HCT116 (cell line): ENCODE results near the gene SUSD4. TPM values are rescaled to one million over a fixed set of nuclear protein-coding genes. Genes with fewer than 3 reads are reported as not detected.

Source experiments
- ATAC-seq: fragments of 200-7000 bp; cut with Tn5 transposase; 2 replicates; pipeline ENCODE4 v1.9.1; 2020; ENCODE audit warnings: mild to moderate bottlenecking, moderate library complexity
- BruUV-seq: library from RNA; stranded (reverse); fragments of 400-500 nt; replicated peaks from 2 replicates; lab custom pipeline; 2021; lab: Mats Ljungman, UMichigan
- CTCF ChIA-PET: fragments of 300-600 bp; sonication (Branson Sonifier 250); formaldehyde crosslinking; loops from one replicate; lab custom pipeline; 2021; ENCODE audit warnings: antibody characterized with exemption; lab: Charles Lee
- POLR2A ChIA-PET: fragments of 300-600, 350-600 bp; sonication (Branson Sonifier 250); formaldehyde crosslinking; loops from one replicate; lab custom pipeline; 2021; ENCODE audit warnings: antibody characterized with exemption; lab: Charles Lee
- RAD21 ChIA-PET, 2 experiments: fragments of 300-600 bp; sonication (Branson Sonifier 250); formaldehyde crosslinking; loops; one replicate each; lab custom pipeline; 2023; ENCODE audit warnings: low total read pairs in 2 of 2; ENCODE audit not compliant: uncharacterized antibody in 2 of 2, unreplicated experiment in 2 of 2, low non-redundant PET in 1 of 2; lab: Charles Lee
- DNase-seq: peaks from one replicate; pipeline ENCODE4 v3.0.0-alpha.2; 2010; ENCODE audit warnings: low read depth, low spot score
- H2AFZ ChIP-seq: fragments of 200-600 bp; shearing (Covaris generic), sonication (generic); 2 replicates; pipeline ENCODE4 v1.6.1; 2017; ENCODE audit warnings: low read depth, mixed run types, mixed read lengths, antibody characterized with exemption, low read length; ENCODE audit not compliant: poor library complexity, severe bottlenecking
- H3K27ac ChIP-seq: 2 replicates; pipeline ENCODE4 v1.5.1; 2012; ENCODE audit warnings: low read depth, low read length
- H3K27me3 ChIP-seq: fragments of 200-600 bp; sonication (generic); 2 replicates; pipeline ENCODE4 v1.6.1; 2016; ENCODE audit warnings: mixed run types, low read length, mixed read lengths; ENCODE audit not compliant: insufficient read depth
- H3K36me3 ChIP-seq, 2 experiments: fragments of 200-500 bp in 1 of 2; fragments of 200-600 bp in 1 of 2; sonication (Bioruptor generic) in 1 of 2; sonication (generic) in 1 of 2; 2 replicates each; pipeline versions ENCODE4 v1.5.1 to v1.6.1; 2014 to 2016; ENCODE audit warnings: low read length in 2 of 2, inconsistent platforms in 1 of 2, mixed read lengths in 1 of 2, mixed run types in 1 of 2; ENCODE audit not compliant: insufficient read depth in 2 of 2, control insufficient read depth in 1 of 2
- H3K4me1 ChIP-seq, 2 experiments: fragments of 200-600 bp in 1 of 2; sonication (generic) in 1 of 2; 2 replicates each; pipeline versions ENCODE4 v1.5.1 to v1.6.1; 2012 to 2017; ENCODE audit warnings: low read length in 2 of 2, inconsistent platforms in 1 of 2, mild to moderate bottlenecking in 1 of 2, mixed read lengths in 1 of 2, mixed run types in 1 of 2, moderate library complexity in 1 of 2; ENCODE audit not compliant: insufficient read depth in 2 of 2, control insufficient read depth in 1 of 2
- H3K4me2 ChIP-seq: fragments of 200-600 bp; sonication (generic); 2 replicates; pipeline ENCODE4 v1.6.1; 2017; ENCODE audit warnings: mixed run types, low read length, mixed read lengths
- H3K4me3 ChIP-seq, 2 experiments: fragments of 200-600 bp in 1 of 2; sonication (generic) in 1 of 2; replicated peaks in 1 of 2; 2 replicates each; pipeline ENCODE4 v1.5.1; 2011 to 2016; ENCODE audit warnings: low read length in 2 of 2, control low read depth in 1 of 2, low read depth in 1 of 2, mild to moderate bottlenecking in 1 of 2, mixed read lengths in 1 of 2, mixed run types in 1 of 2
- H3K79me2 ChIP-seq: fragments of 200-600 bp; sonication (generic); 2 replicates; pipeline ENCODE4 v1.6.1; 2017; ENCODE audit warnings: mild to moderate bottlenecking, mixed run types, low read length, moderate library complexity, mixed read lengths; ENCODE audit not compliant: insufficient read depth
- H3K9ac ChIP-seq: fragments of 200-600 bp; sonication (generic); 2 replicates; pipeline ENCODE4 v1.6.1; 2016; ENCODE audit warnings: low read length, mixed read lengths
- H3K9me2 ChIP-seq: fragments of 200-600 bp; sonication (generic), shearing (Covaris generic); 2 replicates; pipeline ENCODE4 v1.6.1; 2017; ENCODE audit warnings: mixed run types, mild to moderate bottlenecking, moderate library complexity; ENCODE audit not compliant: insufficient read depth
- H3K9me3 ChIP-seq, 2 experiments: fragments of 200-500 bp in 1 of 2; fragments of 200-600 bp in 1 of 2; sonication (Bioruptor generic) in 1 of 2; sonication (generic) in 1 of 2; 2 replicates each; pipeline ENCODE4 v1.6.1; 2014 to 2017; ENCODE audit warnings: low read length in 2 of 2, mixed read lengths in 2 of 2, inconsistent platforms in 1 of 2, low read depth in 1 of 2, mild to moderate bottlenecking in 1 of 2, mixed run types in 1 of 2, moderate library complexity in 1 of 2; ENCODE audit not compliant: control insufficient read depth in 1 of 2, insufficient read depth in 1 of 2
- H4K20me1 ChIP-seq: fragments of 200-600 bp; sonication (generic), shearing (Covaris generic); 2 replicates; pipeline ENCODE4 v1.6.1; 2017; ENCODE audit warnings: mixed run types, mild to moderate bottlenecking, moderate library complexity; ENCODE audit not compliant: insufficient read depth
- CBX3 ChIP-seq: IDR thresholded peaks from 2 replicates; pipeline ENCODE4 v1.6.1; 2012; ENCODE audit warnings: low read depth
- FOSL1 ChIP-seq: IDR thresholded peaks from 2 replicates; pipeline ENCODE4 v1.6.1; 2012; ENCODE audit warnings: low read depth
- JUND ChIP-seq: IDR thresholded peaks from 2 replicates; pipeline ENCODE4 v1.6.1; 2012
- POLR2AphosphoS5 ChIP-seq: IDR thresholded peaks from 2 replicates; pipeline ENCODE4 v1.6.1; 2011; ENCODE audit warnings: mild to moderate bottlenecking, low read depth, low read length, moderate library complexity
- RAD21 ChIP-seq: IDR thresholded peaks from 2 replicates; pipeline ENCODE4 v1.6.1; 2012; ENCODE audit warnings: low read depth, mild to moderate bottlenecking
- SP1 ChIP-seq: IDR thresholded peaks from 2 replicates; pipeline ENCODE4 v1.6.1; 2012; ENCODE audit warnings: low read depth
- YY1 ChIP-seq: IDR thresholded peaks from 2 replicates; pipeline ENCODE4 v1.6.1; 2011; ENCODE audit warnings: low read length, low read depth, moderate library complexity, mild to moderate bottlenecking; ENCODE audit not compliant: insufficient replicate concordance; ENCODE audit errors: extremely low read depth
- intact Hi-C: fragments of 100-400 bp; cut with micrococcal nuclease; formaldehyde crosslinking; loops from 2 replicates; pipeline ENCODE4 v1.10.0; 2022
- total RNA-seq: library from RNA; stranded (reverse); gene quantifications from one replicate; pipeline ENCODE4 v1.2.1, GENCODE V29; 2021; ENCODE audit not compliant: unreplicated experiment
- TF ChIP-seq, protein P1 (sequence below): IDR thresholded peaks from 2 replicates; pipeline ENCODE4 v1.6.1; 2012; ENCODE audit warnings: low read depth

The SUSD4 gene
- total RNA-seq, 1 experiment from 2014 or later, result 0.59 TPM

DNA sequence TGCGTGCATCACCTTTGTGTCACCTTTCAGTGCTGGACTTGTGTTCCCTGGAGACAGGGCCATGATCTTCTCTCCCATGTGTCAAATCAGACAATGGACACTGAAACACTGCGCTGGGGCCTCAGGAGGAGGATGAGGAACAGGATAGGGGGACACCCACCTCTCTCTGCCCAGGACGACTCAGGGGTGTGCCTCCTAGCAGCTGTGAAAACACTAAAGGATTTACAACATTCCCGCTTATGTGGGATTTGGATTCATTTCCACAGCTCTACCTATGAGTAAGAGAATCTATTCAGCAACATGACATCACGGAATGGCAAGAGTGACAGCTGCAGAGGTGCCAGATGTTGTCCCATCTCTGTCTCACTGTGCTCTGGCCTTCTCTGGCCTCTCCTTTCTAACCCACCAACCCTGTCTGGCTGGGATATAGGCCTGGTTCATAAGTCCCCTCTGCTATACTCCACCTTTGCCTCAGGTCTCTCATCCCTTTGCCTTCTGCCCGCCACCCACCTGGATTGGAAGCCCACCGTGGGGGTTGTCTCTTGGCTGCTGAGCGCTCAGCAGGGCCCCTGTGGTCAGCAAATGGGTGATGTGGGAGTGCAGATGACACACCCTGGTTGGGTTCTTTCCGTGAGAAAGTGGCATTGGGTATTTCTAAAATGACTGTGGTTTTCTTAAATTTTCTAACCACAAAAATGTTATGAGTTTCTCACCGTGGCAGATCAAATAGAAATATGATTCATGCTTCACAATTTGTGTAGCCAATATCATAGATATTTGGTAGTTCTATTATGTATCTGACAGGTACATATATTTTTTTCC is 173.9 kb downstream of the SUSD4 start:
- DNase-seq (peak; percentile 34), ATAC-seq (peak; percentile 82)
- H4K20me1 ChIP-seq, result no peaks in the 10 kb centered on the region
- peaks cover 14 to 15% of the 10 kb centered on the region in 2 experiments for H3K4me1 ChIP-seq
- no peaks in the 10 kb centered on the region for H3K79me2 ChIP-seq
- H3K9ac ChIP-seq, result no peak overlapping the region
- ChIA-PET RAD21 (no interaction called here), CTCF (no interaction called here), POLR2A (no interaction called here)
- H3K4me3 ChIP-seq, result no peak overlapping the region
- no TSS peak for BruUV-seq
- peaks cover 15% of the 10 kb centered on the region for H3K27me3 ChIP-seq
- no peaks in the 10 kb centered on the region for H3K9me3 ChIP-seq
- H3K9me2 ChIP-seq, result no peaks in the 10 kb centered on the region
- no peak overlapping the region for H2AFZ ChIP-seq
- TF ChIP-seq, protein P1, sequence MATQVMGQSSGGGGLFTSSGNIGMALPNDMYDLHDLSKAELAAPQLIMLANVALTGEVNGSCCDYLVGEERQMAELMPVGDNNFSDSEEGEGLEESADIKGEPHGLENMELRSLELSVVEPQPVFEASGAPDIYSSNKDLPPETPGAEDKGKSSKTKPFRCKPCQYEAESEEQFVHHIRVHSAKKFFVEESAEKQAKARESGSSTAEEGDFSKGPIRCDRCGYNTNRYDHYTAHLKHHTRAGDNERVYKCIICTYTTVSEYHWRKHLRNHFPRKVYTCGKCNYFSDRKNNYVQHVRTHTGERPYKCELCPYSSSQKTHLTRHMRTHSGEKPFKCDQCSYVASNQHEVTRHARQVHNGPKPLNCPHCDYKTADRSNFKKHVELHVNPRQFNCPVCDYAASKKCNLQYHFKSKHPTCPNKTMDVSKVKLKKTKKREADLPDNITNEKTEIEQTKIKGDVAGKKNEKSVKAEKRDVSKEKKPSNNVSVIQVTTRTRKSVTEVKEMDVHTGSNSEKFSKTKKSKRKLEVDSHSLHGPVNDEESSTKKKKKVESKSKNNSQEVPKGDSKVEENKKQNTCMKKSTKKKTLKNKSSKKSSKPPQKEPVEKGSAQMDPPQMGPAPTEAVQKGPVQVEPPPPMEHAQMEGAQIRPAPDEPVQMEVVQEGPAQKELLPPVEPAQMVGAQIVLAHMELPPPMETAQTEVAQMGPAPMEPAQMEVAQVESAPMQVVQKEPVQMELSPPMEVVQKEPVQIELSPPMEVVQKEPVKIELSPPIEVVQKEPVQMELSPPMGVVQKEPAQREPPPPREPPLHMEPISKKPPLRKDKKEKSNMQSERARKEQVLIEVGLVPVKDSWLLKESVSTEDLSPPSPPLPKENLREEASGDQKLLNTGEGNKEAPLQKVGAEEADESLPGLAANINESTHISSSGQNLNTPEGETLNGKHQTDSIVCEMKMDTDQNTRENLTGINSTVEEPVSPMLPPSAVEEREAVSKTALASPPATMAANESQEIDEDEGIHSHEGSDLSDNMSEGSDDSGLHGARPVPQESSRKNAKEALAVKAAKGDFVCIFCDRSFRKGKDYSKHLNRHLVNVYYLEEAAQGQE, result no peak
- 0 out of 2 replicates have a peak, but pooled peaks have one; percentile 33 for TF ChIP-seq JUND
- TF ChIP-seq YY1, result no peak
- no peak for TF ChIP-seq POLR2AphosphoS5
- no peak for TF ChIP-seq CBX3
- peak; percentile 15; the same call in 1 of the 2 replicates for TF ChIP-seq FOSL1
- no peak for TF ChIP-seq RAD21
- peak; percentile 28; the same call in 1 of the 2 replicates for TF ChIP-seq SP1
- intact Hi-C loops, result no loop called here
- no peaks in the 10 kb centered on the region for H3K36me3 ChIP-seq
- no peak overlapping the region for H3K27ac ChIP-seq
- peak overlapping the region; percentile 52 for H3K4me2 ChIP-seq
